NCI-H2029 (cell line): Measurements from ENCODE around the gene GFM1.

Source experiments
- DNase-seq: peaks from one replicate; lab custom pipeline; 2025; lab: John Stamatoyannopoulos, UW

GFM1 gene

DNA sequence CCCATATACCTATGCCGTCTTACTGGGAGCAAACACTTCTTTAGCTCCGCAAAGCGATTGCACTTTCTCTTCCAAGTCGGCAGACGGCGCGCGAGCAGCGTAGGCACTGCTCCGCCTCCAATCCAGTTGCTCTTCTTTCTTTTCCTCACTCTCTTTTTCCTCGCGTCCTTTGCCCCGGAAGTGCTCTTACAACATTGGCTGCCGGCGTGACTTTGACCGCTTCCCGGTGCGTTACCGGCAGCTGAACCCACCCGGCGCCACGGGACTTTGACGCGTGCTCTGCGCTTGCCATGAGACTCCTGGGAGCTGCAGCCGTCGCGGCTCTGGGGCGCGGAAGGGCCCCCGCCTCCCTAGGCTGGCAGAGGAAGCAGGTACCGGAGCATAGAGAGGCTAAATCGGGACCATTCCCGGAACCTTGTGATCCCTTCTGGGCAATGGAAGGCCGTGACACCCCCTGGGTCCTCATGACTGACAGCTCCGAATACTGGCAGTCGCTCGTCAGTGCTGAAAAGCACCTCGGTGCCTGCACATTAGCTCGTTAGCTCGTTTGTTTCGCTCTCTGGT, at the start of gene GFM1:
TSS of gene GFM1 (plus strand) at position 183 of the 564 bp plus-strand sequence. CDS start at position 291, 108 bp downstream.
- DNase-seq = peak; percentile 96

DNA sequence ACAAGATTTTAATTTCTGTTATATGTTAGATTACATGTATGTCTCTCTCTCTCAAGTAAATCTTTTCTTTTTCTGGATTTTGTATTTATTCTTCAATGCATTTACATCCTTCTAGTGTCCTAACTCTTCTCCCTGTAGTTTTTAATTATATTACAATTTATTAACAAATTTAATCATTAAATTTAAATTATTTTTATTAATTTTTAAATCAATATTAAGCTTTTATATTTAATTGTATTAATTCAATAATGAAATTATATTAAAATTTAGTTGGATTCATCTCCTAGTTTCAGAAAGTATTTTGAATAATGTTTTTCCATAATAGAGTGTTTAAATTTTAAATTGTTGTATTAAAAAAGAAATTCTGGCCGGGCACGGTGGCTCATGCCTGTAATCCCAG, 43.5 kb upstream of the GFM1 start:
- no peak for DNase-seq

DNA sequence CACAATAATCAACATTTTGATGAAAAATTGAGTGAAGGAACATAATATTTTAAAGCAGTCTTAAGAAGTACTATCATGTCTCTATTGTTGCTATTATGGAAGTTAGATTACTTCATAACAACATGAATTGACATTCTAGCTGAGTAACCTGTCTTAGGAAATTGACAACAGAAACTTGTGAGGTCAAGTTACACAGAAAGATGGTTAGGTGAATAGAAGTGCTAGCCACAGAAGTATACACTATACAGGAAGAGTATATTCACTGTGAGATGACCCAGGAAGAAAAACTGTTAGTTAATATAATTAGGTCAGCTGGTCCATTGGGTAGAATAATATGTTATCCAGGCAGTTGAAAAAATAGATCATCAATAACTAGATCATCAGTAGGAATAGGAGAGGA, 42.1 kb upstream of the GFM1 start:
- DNase-seq = no peak

DNA sequence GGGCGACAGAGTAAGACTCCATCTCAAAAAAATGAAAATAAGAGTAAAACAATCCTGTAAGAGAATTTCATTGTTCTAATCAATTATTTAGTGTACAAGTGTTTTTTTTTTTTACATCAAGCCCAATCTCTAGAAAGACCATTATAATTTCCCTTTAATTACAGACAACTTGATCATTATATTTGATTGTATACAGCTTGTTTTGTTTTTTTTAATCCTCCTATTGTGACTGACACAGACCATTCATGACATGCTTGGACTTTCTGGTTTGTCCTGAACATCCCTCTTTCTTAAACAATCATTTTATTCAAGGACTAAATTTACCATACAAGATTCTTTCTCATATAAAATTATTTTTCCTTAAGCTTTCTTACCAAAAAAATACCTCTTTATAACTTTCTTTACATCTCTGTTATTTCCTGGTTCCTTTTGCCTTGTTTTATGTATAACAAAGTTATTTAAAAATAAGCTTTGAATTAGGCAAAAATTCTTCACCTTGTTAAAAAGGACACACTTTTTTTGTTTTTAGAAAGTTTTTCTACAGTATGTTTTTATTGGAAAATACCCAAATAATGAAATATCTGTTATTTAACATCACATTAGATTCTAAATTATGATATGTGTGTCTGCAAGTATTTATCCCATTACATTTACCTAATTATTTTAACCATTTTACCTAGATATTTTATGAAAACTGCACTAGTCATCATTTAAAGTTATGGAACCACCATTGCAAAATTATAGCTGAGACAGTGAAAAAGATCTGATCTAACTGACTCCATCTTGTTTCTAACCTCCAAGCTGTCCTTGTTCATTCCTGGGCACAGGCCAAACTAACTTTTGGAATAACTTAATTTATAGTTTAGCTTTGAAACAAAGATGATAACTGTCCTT, 26.1 kb upstream of the GFM1 start:
- no peak for DNase-seq

- no peak for DNase-seq
These were observed 18.4 kb upstream of the GFM1 start for GRCh38 chr3:158625881-158626280.

- DNase-seq = no peak
These were observed 12.3 kb upstream of the GFM1 start for GRCh38 chr3:158631981-158632380.

DNA sequence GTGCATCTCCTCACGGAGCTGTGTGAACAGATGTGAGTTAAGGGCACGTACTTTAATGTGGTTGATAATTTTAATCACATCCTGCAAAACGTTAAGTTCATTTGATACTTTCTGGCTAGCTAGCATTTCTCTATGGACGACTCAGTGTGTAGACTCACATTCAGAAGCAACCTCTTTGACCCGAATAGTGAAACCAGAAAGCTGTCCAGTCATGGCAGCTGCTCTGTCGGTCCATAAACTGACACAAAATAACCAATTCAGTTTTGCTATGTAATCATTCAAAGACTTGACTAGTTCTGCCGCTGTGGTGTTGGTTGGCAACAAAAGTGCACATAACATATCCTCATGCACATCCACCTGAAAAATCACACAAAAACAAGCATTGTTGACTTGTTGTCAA, 3.7 kb upstream of the GFM1 start:
- DNase-seq = no peak

GRCh38 chr3:158642005-158642404, 2.3 kb upstream of the GFM1 start:
- no peak for DNase-seq

- DNase-seq = no peak
These were observed 1.7 kb upstream of the GFM1 start for GRCh38 chr3:158642474-158643210.

GRCh38 chr3:158649791-158650190, 5.5 kb downstream of the GFM1 start:
- DNase-seq = no peak

GRCh38 chr3:158651192-158651591, 6.9 kb downstream of the GFM1 start:
- no peak for DNase-seq

GRCh38 chr3:158652463-158652862, 8.1 kb downstream of the GFM1 start:
- no peak for DNase-seq

- no peak for DNase-seq
These were observed 14.6 kb downstream of the GFM1 start for GRCh38 chr3:158658889-158659288.

DNA sequence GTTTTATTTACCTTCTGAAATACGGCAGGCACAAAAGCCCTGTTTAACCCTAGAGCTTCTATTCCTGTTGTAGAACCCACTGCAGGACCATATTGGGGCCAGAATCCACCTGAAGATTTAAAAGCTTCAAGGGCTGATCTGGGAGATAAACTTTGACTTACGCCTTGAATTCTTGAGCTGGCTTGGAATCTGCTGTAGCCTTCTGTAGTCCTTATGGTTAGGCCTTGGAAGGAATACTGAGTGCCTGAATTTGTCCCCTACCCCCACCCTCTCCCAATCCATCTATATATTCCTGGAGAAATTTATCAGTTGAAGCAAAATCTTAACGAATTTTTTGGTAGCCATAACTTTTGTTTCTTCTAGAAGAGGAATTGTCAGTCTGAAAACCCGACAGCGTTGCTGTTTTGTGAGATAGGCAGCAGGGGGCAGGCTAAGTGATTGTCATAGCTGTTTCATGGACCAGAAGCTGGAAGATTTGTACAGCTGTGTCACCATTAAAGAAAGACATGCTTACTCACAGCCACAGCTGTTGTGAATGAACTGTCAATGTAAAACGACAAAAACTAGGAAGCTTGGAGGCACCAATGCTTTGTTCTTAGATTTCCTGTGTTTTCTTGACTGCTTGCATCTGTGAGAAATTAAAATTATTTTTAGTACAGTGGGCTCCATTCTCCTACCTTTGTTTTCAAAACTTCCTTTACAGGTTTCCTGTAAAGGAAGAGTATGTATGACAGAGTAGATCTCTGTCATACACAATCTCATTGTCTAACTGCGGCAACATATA, 15.3 kb downstream of the GFM1 start:
- DNase-seq = no peak

GRCh38 chr3:158660711-158661110, 16.4 kb downstream of the GFM1 start:
- DNase-seq = no peak

GRCh38 chr3:158663246-158663645, 18.9 kb downstream of the GFM1 start:
- DNase-seq = no peak

GRCh38 chr3:158663832-158664231, 19.5 kb downstream of the GFM1 start:
- no peak for DNase-seq

- DNase-seq = no peak
These were observed 22.1 kb downstream of the GFM1 start for GRCh38 chr3:158666416-158666815.

- DNase-seq = no peak
These were observed 24.2 kb downstream of the GFM1 start for GRCh38 chr3:158668506-158668905.

- no peak for DNase-seq
These were observed 27.5 kb downstream of the GFM1 start for GRCh38 chr3:158671821-158672214.

DNA sequence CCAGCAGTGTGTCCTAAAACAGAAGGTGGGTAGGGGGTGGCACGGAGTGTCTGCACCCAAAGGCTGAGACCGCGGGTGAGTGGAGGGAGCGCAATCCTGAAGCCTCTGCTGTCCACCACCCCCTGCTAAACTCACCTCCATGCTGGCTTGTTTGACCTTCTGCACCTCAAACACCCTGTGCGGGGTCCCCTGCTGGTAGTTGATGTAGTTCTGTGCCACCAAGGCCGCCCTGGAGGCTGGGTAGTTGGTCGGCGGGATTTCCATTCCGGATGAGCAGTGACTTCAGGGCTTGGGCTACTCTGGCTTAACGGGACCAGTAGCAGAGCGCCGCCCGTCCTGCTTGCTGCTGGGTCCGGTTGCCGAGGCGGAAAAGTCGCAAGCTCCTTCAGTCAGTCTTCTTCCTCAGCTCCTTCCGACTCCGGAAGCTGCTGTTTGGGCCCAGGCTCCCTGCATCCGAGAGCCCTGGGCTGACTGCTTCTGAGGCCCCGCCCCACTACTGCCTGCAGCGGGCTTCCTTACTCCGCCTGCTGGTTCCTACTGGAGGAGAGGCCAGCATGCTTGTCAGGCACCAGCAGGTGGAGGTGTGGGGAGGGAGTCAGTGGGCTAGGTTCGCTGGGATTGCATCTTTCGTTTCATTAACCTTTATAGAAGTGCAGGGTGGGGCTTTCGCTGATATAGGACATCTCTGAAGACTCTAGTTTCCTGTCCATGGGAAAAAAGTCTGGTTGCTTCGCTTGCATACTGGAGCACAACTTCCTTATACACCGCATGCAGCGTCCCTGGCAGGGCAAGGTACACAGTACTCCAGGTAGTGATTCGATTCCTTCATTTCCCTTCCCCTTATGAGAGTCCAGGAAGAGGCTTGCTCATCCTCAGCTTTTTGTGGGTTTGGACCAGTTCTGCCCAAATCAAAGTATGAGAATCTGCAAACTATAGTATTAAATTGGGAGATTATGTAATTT, 28.2 kb downstream of the GFM1 start, which contains the start of gene LXN:
TSS of gene LXN (minus strand) at position 434 of the 962 bp plus-strand sequence. CDS start at position 264, 170 bp downstream.
- DNase-seq = no peak
